ENCODE measurements around the gene REPS1.

DNA sequence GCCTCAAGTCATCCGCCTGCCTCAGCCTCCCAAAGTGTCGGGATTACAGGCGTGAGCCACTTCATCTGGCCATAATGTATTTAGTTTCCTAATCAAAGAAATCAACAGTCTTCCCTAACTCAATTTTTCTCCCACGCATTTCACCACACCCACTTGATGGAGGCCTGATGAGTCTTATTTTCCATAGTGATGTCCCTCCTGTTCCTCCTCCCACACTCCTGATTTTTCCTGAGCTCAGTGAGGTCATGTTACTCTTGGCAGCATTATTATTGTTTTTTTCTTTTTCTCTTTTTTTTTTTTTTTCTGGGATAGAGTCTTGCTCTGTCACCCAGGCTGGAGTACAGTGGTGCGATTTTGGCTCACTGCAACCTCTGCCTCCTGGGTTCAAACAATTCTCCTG lies 49.4 kb upstream of the REPS1 start:
- TF ChIP-seq, protein P1, sequence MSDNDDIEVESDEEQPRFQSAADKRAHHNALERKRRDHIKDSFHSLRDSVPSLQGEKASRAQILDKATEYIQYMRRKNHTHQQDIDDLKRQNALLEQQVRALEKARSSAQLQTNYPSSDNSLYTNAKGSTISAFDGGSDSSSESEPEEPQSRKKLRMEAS (IDR thresholded peaks at IDR 0.05; ENCODE audit: low read depth) = no peak
- TF ChIP-seq SIN3A (IDR thresholded peaks at IDR 0.05; ENCODE audit: borderline replicate concordance, low read depth, low read length) (no peak), EZH2phosphoT487 (IDR thresholded peaks at IDR 0.05; ENCODE audit: borderline replicate concordance, low read depth) (no peak), YY1 (IDR thresholded peaks at IDR 0.05; ENCODE audit: low read depth) (no peak), POLR2AphosphoS5 (IDR thresholded peaks at IDR 0.05; ENCODE audit: low read depth, low read length) (no peak), RCOR1 (IDR thresholded peaks at IDR 0.05; ENCODE audit: low read length) (no peak), JUND (IDR thresholded peaks at IDR 0.05) (no peak), FOSL2 (IDR thresholded peaks at IDR 0.05; ENCODE audit: borderline replicate concordance, low read depth) (no peak), ELF1 (IDR thresholded peaks at IDR 0.05) (no peak)
- TF ChIP-seq, protein P2, sequence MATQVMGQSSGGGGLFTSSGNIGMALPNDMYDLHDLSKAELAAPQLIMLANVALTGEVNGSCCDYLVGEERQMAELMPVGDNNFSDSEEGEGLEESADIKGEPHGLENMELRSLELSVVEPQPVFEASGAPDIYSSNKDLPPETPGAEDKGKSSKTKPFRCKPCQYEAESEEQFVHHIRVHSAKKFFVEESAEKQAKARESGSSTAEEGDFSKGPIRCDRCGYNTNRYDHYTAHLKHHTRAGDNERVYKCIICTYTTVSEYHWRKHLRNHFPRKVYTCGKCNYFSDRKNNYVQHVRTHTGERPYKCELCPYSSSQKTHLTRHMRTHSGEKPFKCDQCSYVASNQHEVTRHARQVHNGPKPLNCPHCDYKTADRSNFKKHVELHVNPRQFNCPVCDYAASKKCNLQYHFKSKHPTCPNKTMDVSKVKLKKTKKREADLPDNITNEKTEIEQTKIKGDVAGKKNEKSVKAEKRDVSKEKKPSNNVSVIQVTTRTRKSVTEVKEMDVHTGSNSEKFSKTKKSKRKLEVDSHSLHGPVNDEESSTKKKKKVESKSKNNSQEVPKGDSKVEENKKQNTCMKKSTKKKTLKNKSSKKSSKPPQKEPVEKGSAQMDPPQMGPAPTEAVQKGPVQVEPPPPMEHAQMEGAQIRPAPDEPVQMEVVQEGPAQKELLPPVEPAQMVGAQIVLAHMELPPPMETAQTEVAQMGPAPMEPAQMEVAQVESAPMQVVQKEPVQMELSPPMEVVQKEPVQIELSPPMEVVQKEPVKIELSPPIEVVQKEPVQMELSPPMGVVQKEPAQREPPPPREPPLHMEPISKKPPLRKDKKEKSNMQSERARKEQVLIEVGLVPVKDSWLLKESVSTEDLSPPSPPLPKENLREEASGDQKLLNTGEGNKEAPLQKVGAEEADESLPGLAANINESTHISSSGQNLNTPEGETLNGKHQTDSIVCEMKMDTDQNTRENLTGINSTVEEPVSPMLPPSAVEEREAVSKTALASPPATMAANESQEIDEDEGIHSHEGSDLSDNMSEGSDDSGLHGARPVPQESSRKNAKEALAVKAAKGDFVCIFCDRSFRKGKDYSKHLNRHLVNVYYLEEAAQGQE (IDR thresholded peaks at IDR 0.05; ENCODE audit: low read depth, low read length) = no peak
- TF ChIP-seq, protein P3, sequence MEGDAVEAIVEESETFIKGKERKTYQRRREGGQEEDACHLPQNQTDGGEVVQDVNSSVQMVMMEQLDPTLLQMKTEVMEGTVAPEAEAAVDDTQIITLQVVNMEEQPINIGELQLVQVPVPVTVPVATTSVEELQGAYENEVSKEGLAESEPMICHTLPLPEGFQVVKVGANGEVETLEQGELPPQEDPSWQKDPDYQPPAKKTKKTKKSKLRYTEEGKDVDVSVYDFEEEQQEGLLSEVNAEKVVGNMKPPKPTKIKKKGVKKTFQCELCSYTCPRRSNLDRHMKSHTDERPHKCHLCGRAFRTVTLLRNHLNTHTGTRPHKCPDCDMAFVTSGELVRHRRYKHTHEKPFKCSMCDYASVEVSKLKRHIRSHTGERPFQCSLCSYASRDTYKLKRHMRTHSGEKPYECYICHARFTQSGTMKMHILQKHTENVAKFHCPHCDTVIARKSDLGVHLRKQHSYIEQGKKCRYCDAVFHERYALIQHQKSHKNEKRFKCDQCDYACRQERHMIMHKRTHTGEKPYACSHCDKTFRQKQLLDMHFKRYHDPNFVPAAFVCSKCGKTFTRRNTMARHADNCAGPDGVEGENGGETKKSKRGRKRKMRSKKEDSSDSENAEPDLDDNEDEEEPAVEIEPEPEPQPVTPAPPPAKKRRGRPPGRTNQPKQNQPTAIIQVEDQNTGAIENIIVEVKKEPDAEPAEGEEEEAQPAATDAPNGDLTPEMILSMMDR (IDR thresholded peaks at IDR 0.05) = no peak
